GM19351 (cell line): ENCODE data around the gene HLX.

Experiments
- ATAC-seq: cut with Tn5 transposase; IDR thresholded peaks from one replicate; pipeline ENCODE4 v1.9.1; 2021; ENCODE audit warnings: mild to moderate bottlenecking, moderate library complexity; ENCODE audit not compliant: unreplicated experiment

The HLX gene

GRCh38 chr1:220895412-220895946, 16.2 kb downstream of the HLX start:
- ATAC-seq = no peak

- no peak for ATAC-seq
These were observed 16.8 kb downstream of the HLX start for GRCh38 chr1:220896092-220896491.

- no peak for ATAC-seq
These were observed 21.6 kb downstream of the HLX start for GRCh38 chr1:220900842-220901241.

GRCh38 chr1:220901881-220902280, 22.6 kb downstream of the HLX start:
- ATAC-seq = no peak

- ATAC-seq = no peak
These were observed 23.7 kb downstream of the HLX start for GRCh38 chr1:220902916-220903315.

- ATAC-seq = no peak
These were observed 25.6 kb downstream of the HLX start for GRCh38 chr1:220904876-220905275.

GRCh38 chr1:220905650-220906560, 26.7 kb downstream of the HLX start:
- ATAC-seq = no peak

- ATAC-seq = no peak
These were observed 27.5 kb downstream of the HLX start for GRCh38 chr1:220906561-220907334.

GRCh38 chr1:220908757-220909156, 29.5 kb downstream of the HLX start:
- ATAC-seq = peak; percentile 74

GRCh38 chr1:220910021-220910420, 30.8 kb downstream of the HLX start:
- no peak for ATAC-seq

GRCh38 chr1:220914283-220915116, 35.3 kb downstream of the HLX start:
- no peak for ATAC-seq

- no peak for ATAC-seq
These were observed 35.8 kb downstream of the HLX start for GRCh38 chr1:220915117-220915440.

- no peak for ATAC-seq
These were observed 36.7 kb downstream of the HLX start for GRCh38 chr1:220915954-220916353.

GRCh38 chr1:220917101-220917500, 37.9 kb downstream of the HLX start:
- no peak for ATAC-seq

- ATAC-seq = no peak
These were observed 38.4 kb downstream of the HLX start for GRCh38 chr1:220917535-220918209.

- ATAC-seq = no peak
These were observed 39.2 kb downstream of the HLX start for GRCh38 chr1:220918285-220918951.

GRCh38 chr1:220920967-220921366, 41.7 kb downstream of the HLX start:
- ATAC-seq = no peak

GRCh38 chr1:220921498-220921897, 42.3 kb downstream of the HLX start:
- ATAC-seq = no peak

GRCh38 chr1:220921971-220922635, 42.9 kb downstream of the HLX start:
- ATAC-seq = no peak
